HCT116 (cell line): ENCODE data around the gene USP7.

Experiments used
- CTCF ChIP-seq, 3 experiments: fragments of 200-600 bp in 1 of 3; sonication (generic) in 1 of 3; IDR thresholded peaks in 2 of 3; conservative IDR thresholded peaks in 1 of 3; 2 replicates each; pipeline ENCODE4 v1.5.1; 2012 to 2017; ENCODE audit warnings: low read depth in 2 of 3, low read length in 2 of 3, antibody characterized with exemption in 1 of 3, borderline replicate concordance in 1 of 3, control low read depth in 1 of 3, mild to moderate bottlenecking in 1 of 3, mixed read lengths in 1 of 3, mixed run types in 1 of 3, moderate library complexity in 1 of 3; ENCODE audit not compliant: insufficient read depth in 1 of 3
- EZH2 ChIP-seq: fragments of 200-600 bp; sonication (generic); IDR thresholded peaks from 2 replicates; pipeline ENCODE4 v1.6.1; 2017; ENCODE audit warnings: antibody characterized with exemption, mixed run types
- EZH2phosphoT487 ChIP-seq: fragments of 200-600 bp; IDR thresholded peaks from 2 replicates; pipeline ENCODE4 v1.6.1; 2018; ENCODE audit warnings: antibody characterized with exemption, borderline replicate concordance
- POLR2A ChIP-seq: IDR thresholded peaks from 2 replicates; pipeline ENCODE4 v1.7.0; 2011; ENCODE audit warnings: borderline replicate concordance; ENCODE audit not compliant: insufficient read depth, insufficient read length; ENCODE audit errors: extremely low read depth
- REST ChIP-seq: IDR thresholded peaks from 2 replicates; pipeline ENCODE4 v1.6.1; 2012; ENCODE audit warnings: low read depth
- SP1 ChIP-seq: IDR thresholded peaks from 2 replicates; pipeline ENCODE4 v1.6.1; 2012; ENCODE audit warnings: low read depth
- TCF7L2 ChIP-seq: IDR thresholded peaks from 2 replicates; pipeline ENCODE4 v1.7.0; 2011; ENCODE audit warnings: borderline replicate concordance, inconsistent platforms; ENCODE audit not compliant: insufficient read depth, insufficient read length; ENCODE audit errors: extremely low read depth
- ZFX ChIP-seq: fragments of 450-650 bp; IDR thresholded peaks from 2 replicates; pipeline ENCODE4 v1.6.1; 2017
- TF ChIP-seq, protein P1 (sequence below): IDR thresholded peaks from 2 replicates; pipeline ENCODE4 v1.6.1; 2012

DNA sequence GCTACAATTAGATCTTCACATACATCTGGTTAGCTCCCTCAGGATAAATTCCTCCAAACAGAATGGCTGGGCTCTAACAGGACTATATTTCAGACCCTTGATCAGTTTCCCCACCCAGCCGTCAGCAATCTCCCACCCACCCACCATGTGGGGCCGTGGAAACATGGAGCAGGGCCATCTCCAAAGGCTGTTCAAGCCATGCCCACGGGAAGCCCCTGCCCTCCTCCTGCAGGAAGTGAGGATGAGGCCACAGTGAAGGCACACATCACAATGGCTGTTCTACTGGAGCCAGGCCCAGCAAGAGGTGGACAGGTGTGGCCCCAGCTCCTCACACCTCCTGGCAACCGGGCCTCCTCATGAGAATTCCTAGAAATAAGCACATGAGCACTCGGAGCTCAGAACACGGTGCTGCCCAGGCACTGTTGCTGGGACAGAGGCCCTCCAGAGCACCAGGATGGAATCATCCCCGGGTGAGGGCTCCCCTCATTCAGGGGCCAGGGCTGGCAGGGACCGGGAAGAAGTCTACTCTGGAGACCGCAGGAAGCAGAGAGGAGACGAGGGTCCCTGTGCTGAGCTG is 81.6 kb downstream of the USP7 start, which contains the start of gene LITAFD:
- TF ChIP-seq EZH2 (no peak), ZFX (no peak), CTCF (IDR thresholded peaks at IDR 0.05 in 2 of 3, conservative IDR thresholded peaks at IDR 0.05 in 1 of 3; ENCODE audit: borderline replicate concordance in 1 of 3, insufficient read depth in 1 of 3, low read depth in 2 of 3, low read length in 2 of 3) (no peak), REST (no peak), POLR2A (no peak), EZH2phosphoT487 (no peak), TCF7L2 (no peak), SP1 (no peak)
- TF ChIP-seq, protein P1, sequence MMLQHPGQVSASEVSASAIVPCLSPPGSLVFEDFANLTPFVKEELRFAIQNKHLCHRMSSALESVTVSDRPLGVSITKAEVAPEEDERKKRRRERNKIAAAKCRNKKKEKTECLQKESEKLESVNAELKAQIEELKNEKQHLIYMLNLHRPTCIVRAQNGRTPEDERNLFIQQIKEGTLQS: no peak
